Measurements from ENCODE around the gene REC8.

REC8 gene

DNA sequence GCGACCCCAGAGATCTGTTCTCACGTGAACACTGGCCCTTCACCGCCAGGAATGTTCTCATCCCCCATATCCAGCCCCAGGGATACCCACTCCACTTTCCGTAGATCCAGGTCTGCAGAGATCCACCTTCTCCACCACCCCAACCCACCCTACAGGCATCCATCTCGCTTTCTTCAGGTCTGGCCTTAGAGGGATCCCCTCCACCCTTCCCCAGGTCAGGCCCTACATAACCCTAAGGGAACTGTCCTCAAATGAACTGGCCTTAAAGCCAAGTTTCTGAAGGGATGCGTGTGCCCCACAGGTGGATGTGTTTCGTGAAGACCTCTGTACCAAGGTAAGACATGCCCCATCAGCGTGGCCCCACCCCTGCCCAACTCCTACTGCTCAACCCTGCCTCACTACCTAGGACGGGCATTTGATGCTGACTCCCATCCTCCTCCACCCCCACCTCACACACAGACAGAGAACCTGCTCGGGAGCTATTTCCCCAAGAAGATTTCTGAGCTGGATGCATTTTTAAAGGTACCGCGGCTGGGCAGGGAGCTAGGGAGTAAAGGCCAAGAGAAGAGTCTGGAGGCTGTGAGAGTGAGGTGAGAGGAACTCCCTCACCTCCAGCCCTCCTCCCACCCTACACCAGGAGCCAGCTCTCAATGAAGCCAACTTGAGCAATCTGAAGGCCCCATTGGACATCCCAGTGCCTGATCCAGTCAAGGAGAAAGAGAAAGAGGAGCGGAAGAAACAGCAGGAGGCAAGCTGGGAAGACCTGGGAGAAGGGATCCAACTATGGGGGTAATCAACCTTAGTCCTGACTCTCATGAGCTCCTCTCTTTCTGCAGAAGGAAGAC lies 35.0 kb upstream of the REC8 start:
- H3K4me3 ChIP-seq (ENCODE audit: low read depth, low read length), result peak overlapping the region; percentile 60
- no peak for TF ChIP-seq MYC (IDR thresholded peaks at IDR 0.05; ENCODE audit: low read depth, low read length)
- TF ChIP-seq, protein P1, sequence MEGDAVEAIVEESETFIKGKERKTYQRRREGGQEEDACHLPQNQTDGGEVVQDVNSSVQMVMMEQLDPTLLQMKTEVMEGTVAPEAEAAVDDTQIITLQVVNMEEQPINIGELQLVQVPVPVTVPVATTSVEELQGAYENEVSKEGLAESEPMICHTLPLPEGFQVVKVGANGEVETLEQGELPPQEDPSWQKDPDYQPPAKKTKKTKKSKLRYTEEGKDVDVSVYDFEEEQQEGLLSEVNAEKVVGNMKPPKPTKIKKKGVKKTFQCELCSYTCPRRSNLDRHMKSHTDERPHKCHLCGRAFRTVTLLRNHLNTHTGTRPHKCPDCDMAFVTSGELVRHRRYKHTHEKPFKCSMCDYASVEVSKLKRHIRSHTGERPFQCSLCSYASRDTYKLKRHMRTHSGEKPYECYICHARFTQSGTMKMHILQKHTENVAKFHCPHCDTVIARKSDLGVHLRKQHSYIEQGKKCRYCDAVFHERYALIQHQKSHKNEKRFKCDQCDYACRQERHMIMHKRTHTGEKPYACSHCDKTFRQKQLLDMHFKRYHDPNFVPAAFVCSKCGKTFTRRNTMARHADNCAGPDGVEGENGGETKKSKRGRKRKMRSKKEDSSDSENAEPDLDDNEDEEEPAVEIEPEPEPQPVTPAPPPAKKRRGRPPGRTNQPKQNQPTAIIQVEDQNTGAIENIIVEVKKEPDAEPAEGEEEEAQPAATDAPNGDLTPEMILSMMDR (IDR thresholded peaks at IDR 0.05; ENCODE audit: low read depth, low read length), result no peak
- peak; percentile 17 for DNase-seq (ENCODE audit: low read depth)

DNA sequence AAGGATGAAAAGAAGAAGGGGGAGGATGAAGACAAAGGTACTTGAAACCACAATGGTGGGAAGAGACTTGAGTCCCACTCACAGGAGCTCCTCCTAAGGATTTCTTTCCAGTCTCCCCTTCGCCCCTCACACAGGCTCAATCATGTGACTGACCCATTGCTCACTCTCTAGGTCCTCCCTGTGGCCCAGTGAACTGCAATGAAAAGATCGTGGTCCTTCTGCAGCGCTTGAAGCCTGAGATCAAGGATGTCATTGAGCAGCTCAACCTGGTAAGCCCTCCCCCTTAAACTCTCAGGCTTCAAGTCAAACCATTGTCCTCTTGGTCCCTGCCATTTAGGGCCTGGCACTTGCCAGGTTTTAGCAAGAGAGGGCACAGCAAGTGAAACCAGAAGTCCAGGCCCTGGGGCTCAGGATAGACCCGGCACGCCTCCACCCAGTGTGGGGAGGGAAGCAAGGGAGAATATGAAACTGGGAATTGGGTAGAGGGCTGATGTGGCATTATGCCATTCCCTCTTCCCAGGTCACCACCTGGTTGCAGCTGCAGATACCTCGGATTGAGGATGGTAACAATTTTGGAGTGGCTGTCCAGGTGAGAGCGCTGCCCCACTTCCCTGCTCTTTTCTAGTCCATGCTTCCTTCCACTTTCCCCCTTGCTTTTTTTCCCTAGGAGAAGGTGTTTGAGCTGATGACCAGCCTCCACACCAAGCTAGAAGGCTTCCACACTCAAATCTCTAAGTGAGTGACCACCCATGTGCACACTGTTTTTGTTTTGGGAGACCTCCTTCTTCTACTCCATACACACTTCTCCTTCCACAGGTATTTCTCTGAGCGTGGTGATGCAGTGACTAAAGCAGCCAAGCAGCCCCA lies 34.1 kb upstream of the REC8 start:
- DNase-seq (ENCODE audit: low read depth), result no peak
- peak overlapping the region; percentile 16 for H3K4me3 ChIP-seq (ENCODE audit: low read depth, low read length)

DNA sequence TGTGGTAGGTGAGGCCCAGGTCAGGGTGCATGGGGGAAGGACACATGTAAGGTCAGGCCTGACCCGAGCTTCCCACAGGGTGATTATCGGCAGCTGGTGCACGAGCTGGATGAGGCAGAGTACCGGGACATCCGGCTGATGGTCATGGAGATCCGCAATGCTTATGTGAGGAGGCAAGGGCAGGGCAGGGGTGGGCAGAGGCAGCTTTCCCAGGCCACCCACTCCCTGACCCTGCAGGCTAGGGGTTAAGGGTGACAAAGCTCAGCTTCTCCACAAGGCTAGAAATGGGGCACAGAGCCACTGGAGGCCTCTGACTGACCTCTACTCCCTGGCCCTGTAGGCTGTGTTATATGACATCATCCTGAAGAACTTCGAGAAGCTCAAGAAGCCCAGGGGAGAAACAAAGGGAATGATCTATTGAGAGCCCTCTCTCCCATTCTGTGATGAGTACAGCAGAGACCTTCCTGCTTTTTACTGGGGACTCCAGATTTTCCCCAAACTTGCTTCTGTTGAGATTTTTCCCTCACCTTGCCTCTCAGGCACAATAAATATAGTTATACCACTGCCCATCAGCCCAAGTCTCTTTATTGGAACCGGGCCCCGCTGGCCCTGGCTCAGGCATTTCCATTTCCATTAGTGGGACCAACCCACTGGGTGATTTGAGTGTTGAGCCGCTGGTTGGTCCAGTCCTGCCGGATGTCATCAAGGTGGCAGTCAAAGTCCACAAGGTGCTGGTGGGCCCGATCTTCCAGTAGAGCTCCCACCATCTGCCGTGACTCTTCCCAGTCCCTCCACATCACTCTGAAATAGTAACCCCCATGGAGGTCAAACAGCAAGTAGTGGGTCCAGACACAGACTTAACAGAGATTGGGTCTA lies 33.2 kb upstream of the REC8 start:
- TF ChIP-seq, protein P2, sequence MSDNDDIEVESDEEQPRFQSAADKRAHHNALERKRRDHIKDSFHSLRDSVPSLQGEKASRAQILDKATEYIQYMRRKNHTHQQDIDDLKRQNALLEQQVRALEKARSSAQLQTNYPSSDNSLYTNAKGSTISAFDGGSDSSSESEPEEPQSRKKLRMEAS (IDR thresholded peaks at IDR 0.05; ENCODE audit: low read depth, low read length), result no peak
- TF ChIP-seq POLR2A (IDR thresholded peaks at IDR 0.05; ENCODE audit: extremely low read depth, insufficient read length) (no peak), MYC (IDR thresholded peaks at IDR 0.05; ENCODE audit: low read depth, low read length) (no peak)
- TF ChIP-seq, protein P1 (IDR thresholded peaks at IDR 0.05; ENCODE audit: low read depth, low read length), result no peak
- no peak for DNase-seq (ENCODE audit: low read depth)
- H3K4me3 ChIP-seq (ENCODE audit: low read depth, low read length), result no peak overlapping the region

More for the DNA sequence above, 34.1 kb upstream of the REC8 start:
- TF ChIP-seq, protein P1 (IDR thresholded peaks at IDR 0.05; ENCODE audit: low read depth, low read length), result no peak
- no peak for TF ChIP-seq POLR2A (IDR thresholded peaks at IDR 0.05; ENCODE audit: extremely low read depth, insufficient read length)
- TF ChIP-seq, protein P2 (IDR thresholded peaks at IDR 0.05; ENCODE audit: low read depth, low read length), result no peak
- TF ChIP-seq MYC (IDR thresholded peaks at IDR 0.05; ENCODE audit: low read depth, low read length), result no peak

GRCh38 chr14:24139272-24139934 lies 32.5 kb upstream of the REC8 start:
- DNase-seq (ENCODE audit: low read depth), result no peak
- peak overlapping the region; percentile 86 for H3K4me3 ChIP-seq (ENCODE audit: low read depth, low read length)
- TF ChIP-seq POLR2A (IDR thresholded peaks at IDR 0.05; ENCODE audit: extremely low read depth, insufficient read length) (no peak), MYC (IDR thresholded peaks at IDR 0.05; ENCODE audit: low read depth, low read length) (no peak)
- TF ChIP-seq, protein P2 (IDR thresholded peaks at IDR 0.05; ENCODE audit: low read depth, low read length), result no peak
- TF ChIP-seq, protein P1 (IDR thresholded peaks at IDR 0.05; ENCODE audit: low read depth, low read length), result no peak
